ENCODE data around the gene ATP13A3.

The ATP13A3 gene

GRCh38 chr3:194407423-194407822 lies 79.4 kb downstream of the ATP13A3 start:
- no peak for TF ChIP-seq CTCF (IDR thresholded peaks at IDR 0.05)

- TF ChIP-seq CTCF (IDR thresholded peaks at IDR 0.05), result no peak
Measured at GRCh38 chr3:194405766-194406165, 81.0 kb downstream of the ATP13A3 start.

- peak; percentile 78 for TF ChIP-seq CTCF (IDR thresholded peaks at IDR 0.05)
Measured at GRCh38 chr3:194404365-194405140, 82.2 kb downstream of the ATP13A3 start.

GRCh38 chr3:194401868-194402329 lies 84.9 kb downstream of the ATP13A3 start:
- TF ChIP-seq CTCF (IDR thresholded peaks at IDR 0.05), result no peak

- no peak for TF ChIP-seq CTCF (IDR thresholded peaks at IDR 0.05)
Measured at GRCh38 chr3:194401346-194401745, 85.5 kb downstream of the ATP13A3 start.

GRCh38 chr3:194399874-194400411 lies 86.9 kb downstream of the ATP13A3 start:
- no peak for TF ChIP-seq CTCF (IDR thresholded peaks at IDR 0.05)

GRCh38 chr3:194399166-194399565 lies 87.6 kb downstream of the ATP13A3 start, which contains the start of gene GP5:
Gene GP5 (minus strand): TSS chr3:194399266. CDS start chr3:194398282, 984 bp downstream.
- no peak for TF ChIP-seq CTCF (IDR thresholded peaks at IDR 0.05)

Data from LNCAP (cell line).